H9 (cell line): ENCODE measurements around the gene ZSCAN5A. TPM values are rescaled to one million over a fixed set of nuclear protein-coding genes. Genes with fewer than 3 reads are reported as not detected.

Source experiments
- DNase-seq: peaks from one replicate; pipeline ENCODE4 v3.0.0-alpha.2; 2017
- H2AFZ ChIP-seq: one replicate; pipeline ENCODE4 v1.6.1; 2013; ENCODE audit warnings: mild to moderate bottlenecking, low read length, control low read depth, moderate library complexity
- H2AK5ac ChIP-seq: 2 replicates; pipeline ENCODE4 v1.6.1; 2013; ENCODE audit warnings: low read length, control low read depth, mixed read lengths; ENCODE audit not compliant: insufficient read length
- H2BK120ac ChIP-seq: one replicate; pipeline ENCODE4 v1.6.1; 2013; ENCODE audit warnings: low read depth, mild to moderate bottlenecking, low read length, control low read depth, inconsistent platforms; ENCODE audit not compliant: poor library complexity, severe bottlenecking
- H2BK12ac ChIP-seq: 2 replicates; pipeline ENCODE4 v1.6.1; 2013; ENCODE audit warnings: low read length, control low read depth, mixed read lengths, low read depth; ENCODE audit not compliant: insufficient read length
- H2BK15ac ChIP-seq: 2 replicates; pipeline ENCODE4 v1.6.1; 2013; ENCODE audit warnings: low read depth, low read length, control low read depth
- H2BK20ac ChIP-seq: one replicate; pipeline ENCODE4 v1.6.1; 2013; ENCODE audit warnings: low read depth, mild to moderate bottlenecking, low read length, control low read depth, inconsistent platforms; ENCODE audit not compliant: poor library complexity, severe bottlenecking
- H2BK5ac ChIP-seq: 2 replicates; pipeline ENCODE4 v1.6.1; 2013; ENCODE audit warnings: low read length, control low read depth, mixed read lengths; ENCODE audit not compliant: insufficient read length
- H3K14ac ChIP-seq: 2 replicates; pipeline ENCODE4 v1.6.1; 2013; ENCODE audit warnings: low read length, control low read depth; ENCODE audit not compliant: insufficient read depth
- H3K18ac ChIP-seq: 2 replicates; pipeline ENCODE4 v1.6.1; 2013; ENCODE audit warnings: low read depth, mild to moderate bottlenecking, mixed read lengths, low read length, control low read depth; ENCODE audit not compliant: insufficient read length
- H3K23ac ChIP-seq: 2 replicates; pipeline ENCODE4 v1.6.1; 2013; ENCODE audit warnings: low read length, control low read depth, mixed read lengths, low read depth; ENCODE audit not compliant: insufficient read length
- H3K23me2 ChIP-seq: 2 replicates; pipeline ENCODE4 v1.6.1; 2013; ENCODE audit warnings: low read depth, mild to moderate bottlenecking, mixed read lengths, low read length, control low read depth; ENCODE audit not compliant: insufficient read length, poor library complexity, severe bottlenecking
- H3K27ac ChIP-seq: 2 replicates; pipeline ENCODE4 v1.5.1; 2013; ENCODE audit warnings: low read length, control low read depth, mixed read lengths, low read depth; ENCODE audit not compliant: insufficient read length
- H3K27me3 ChIP-seq: 2 replicates; pipeline ENCODE4 v1.6.1; 2013; ENCODE audit warnings: low read length, control low read depth, inconsistent platforms; ENCODE audit not compliant: insufficient read depth
- H3K4ac ChIP-seq: 2 replicates; pipeline ENCODE4 v1.6.1; 2013; ENCODE audit warnings: low read depth, mild to moderate bottlenecking, control low read depth, inconsistent platforms, low read length, moderate library complexity
- H3K4me1 ChIP-seq: 2 replicates; pipeline ENCODE4 v1.6.1; 2013; ENCODE audit warnings: low read length, control low read depth, inconsistent platforms; ENCODE audit not compliant: insufficient read depth
- H3K4me2 ChIP-seq: 2 replicates; pipeline ENCODE4 v1.6.1; 2013; ENCODE audit warnings: low read length, control low read depth, mixed read lengths; ENCODE audit not compliant: insufficient read length, insufficient read depth
- H3K56ac ChIP-seq: 2 replicates; pipeline ENCODE4 v1.6.1; 2013; ENCODE audit warnings: low read depth, mild to moderate bottlenecking, mixed read lengths, low read length, control low read depth; ENCODE audit not compliant: insufficient read length
- H3K79me1 ChIP-seq: 2 replicates; pipeline ENCODE4 v1.6.1; 2013; ENCODE audit warnings: low read depth, mild to moderate bottlenecking, moderate library complexity, low read length, control low read depth, inconsistent platforms; ENCODE audit not compliant: insufficient read depth, poor library complexity, severe bottlenecking
- H3K79me2 ChIP-seq: 2 replicates; pipeline ENCODE4 v1.6.1; 2013; ENCODE audit warnings: low read length, control low read depth, inconsistent platforms; ENCODE audit not compliant: insufficient read depth
- H3K9ac ChIP-seq: 2 replicates; pipeline ENCODE4 v1.6.1; 2013; ENCODE audit warnings: low read length, control low read depth, mixed read lengths; ENCODE audit not compliant: insufficient read length; ENCODE audit errors: extremely low read depth
- H3K9me3 ChIP-seq: one replicate; pipeline ENCODE4 v1.6.1; 2013; ENCODE audit warnings: low read depth, low read length, inconsistent platforms; ENCODE audit not compliant: control insufficient read depth
- H3T11ph ChIP-seq: one replicate; pipeline ENCODE4 v1.6.1; 2013; ENCODE audit warnings: mild to moderate bottlenecking, low read length, control low read depth, inconsistent platforms
- H4K20me1 ChIP-seq: one replicate; pipeline ENCODE4 v1.6.1; 2013; ENCODE audit not compliant: control insufficient read depth, insufficient read length, insufficient read depth
- H4K5ac ChIP-seq: 2 replicates; pipeline ENCODE4 v1.6.1; 2013; ENCODE audit warnings: low read depth, mild to moderate bottlenecking, mixed read lengths, low read length, control low read depth; ENCODE audit not compliant: insufficient read length
- H4K8ac ChIP-seq: replicated peaks from 2 replicates; pipeline ENCODE4 v1.6.1; 2013; ENCODE audit warnings: low read length, control low read depth, mixed read lengths, low read depth; ENCODE audit not compliant: insufficient read length
- H4K91ac ChIP-seq: 2 replicates; pipeline ENCODE4 v1.6.1; 2013; ENCODE audit warnings: low read depth, mild to moderate bottlenecking, moderate library complexity, mixed read lengths, low read length, control low read depth; ENCODE audit not compliant: insufficient read length
- H3K27ac Mint-ChIP-seq, 3 experiments: 2 replicates in 2 of 3; 3 replicates in 1 of 3; pipeline ENCODE4 v1.8.0; 2020 to 2021; ENCODE audit warnings: mixed read lengths in 3 of 3, mild to moderate bottlenecking in 1 of 3, moderate library complexity in 1 of 3
- H3K27me3 Mint-ChIP-seq: 2 replicates; pipeline ENCODE4 v1.8.0; 2021; ENCODE audit warnings: low read depth, mild to moderate bottlenecking, moderate library complexity, mixed read lengths
- H3K36me3 Mint-ChIP-seq, 3 experiments: 2 replicates in 2 of 3; 3 replicates in 1 of 3; pipeline ENCODE4 v1.8.0; 2020 to 2021; ENCODE audit warnings: low read depth in 3 of 3, mixed read lengths in 3 of 3; ENCODE audit not compliant: insufficient read depth in 1 of 3
- H3K4me1 Mint-ChIP-seq, 2 experiments: 2 replicates each; pipeline ENCODE4 v1.8.0; 2020; ENCODE audit warnings: mixed read lengths in 2 of 2
- H3K4me3 Mint-ChIP-seq, 2 experiments: 2 replicates in 1 of 2; 3 replicates in 1 of 2; pipeline ENCODE4 v1.8.0; 2020 to 2021; ENCODE audit warnings: mild to moderate bottlenecking in 2 of 2, mixed read lengths in 2 of 2, moderate library complexity in 1 of 2
- H3K9me3 Mint-ChIP-seq, 2 experiments: 2 replicates in 1 of 2; 3 replicates in 1 of 2; pipeline ENCODE4 v1.8.0; 2020; ENCODE audit warnings: mild to moderate bottlenecking in 2 of 2, mixed read lengths in 2 of 2, moderate library complexity in 1 of 2
- WGBS: extraction: QIAGEN DNeasy Blood & Tissue Kit; methylation state at CpG from one replicate; pipeline ENCODE4 v1.1.7; 2013; ENCODE audit warnings: missing lambda C conversion rate, low lambda C conversion rate, mixed read lengths; ENCODE audit not compliant: insufficient read length; ENCODE audit errors: extremely low coverage; 5-methylcytosine and 5-hydroxymethylcytosine counted together
- total RNA-seq: library from RNA; stranded (reverse); gene quantifications from 2 replicates; pipeline ENCODE4 v1.2.1, GENCODE V29; 2021
- TF ChIP-seq, protein P1 (sequence below): fragments of 200-600 bp; sonication (generic); conservative IDR thresholded peaks from 3 replicates; pipeline ENCODE4 v1.8.0; 2021; ENCODE audit warnings: antibody characterized with exemption, mild to moderate bottlenecking

The ZSCAN5A gene
- total RNA-seq, 1 experiment from 2014 or later: 12.5 TPM

DNA sequence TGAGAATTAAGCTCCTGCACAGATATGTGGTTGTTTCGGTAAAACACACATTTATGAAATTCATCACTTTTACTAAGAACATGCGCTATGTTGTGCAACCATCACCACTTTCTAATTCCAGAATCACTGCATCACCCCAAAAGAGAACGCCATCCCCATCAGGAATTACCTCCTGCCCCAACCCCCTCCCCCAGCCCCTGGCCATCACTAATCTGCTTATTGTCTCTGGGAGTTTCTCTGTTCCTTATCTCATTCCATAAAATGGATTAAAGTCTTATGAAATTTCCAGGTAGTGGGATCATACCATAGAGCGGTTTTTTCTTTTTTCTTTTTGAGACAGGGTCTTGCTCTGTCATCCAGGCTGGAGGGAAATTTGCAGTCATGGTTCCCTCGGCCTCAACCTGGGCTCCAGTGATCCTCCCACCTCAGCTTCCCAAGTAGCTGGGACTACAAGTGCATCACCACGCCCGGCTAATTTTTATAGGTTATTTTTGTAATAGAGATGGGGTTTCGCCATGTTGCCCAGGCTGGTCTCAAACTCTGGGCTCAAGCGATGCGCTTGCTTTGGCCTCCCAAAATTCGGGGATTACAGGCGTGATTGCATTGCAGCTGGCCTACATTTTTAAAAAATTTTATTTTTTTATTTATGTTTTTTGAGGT, 120.5 kb downstream of the ZSCAN5A start:
- H2AK5ac ChIP-seq: no peak overlapping the region
- H4K8ac ChIP-seq: no peak overlapping the region
- no peak overlapping the region for H2BK15ac ChIP-seq
- H3K27me3 Mint-ChIP-seq: peaks cover 12% of the 10 kb centered on the region
- no peak overlapping the region for H2BK5ac ChIP-seq
- no peaks in the 10 kb centered on the region for H3K79me1 ChIP-seq
- DNase-seq: no peak
- H3K4ac ChIP-seq: no peak overlapping the region
- H3K9me3 Mint-ChIP-seq: peaks cover 0 to 51% of the 10 kb centered on the region in 2 experiments; a peak in 2 of 5 replicates
- no peak overlapping the region for H3K4me2 ChIP-seq
- H3K14ac ChIP-seq: no peak overlapping the region
- H3K56ac ChIP-seq: no peak overlapping the region
- H2BK12ac ChIP-seq: no peak overlapping the region
- no peak overlapping the region for H2BK120ac ChIP-seq
- no peak overlapping the region for H3K9ac ChIP-seq
- H3K79me2 ChIP-seq: no peaks in the 10 kb centered on the region
- H3K4me1 Mint-ChIP-seq: no peaks in the 10 kb centered on the region
- no peak overlapping the region for H3K18ac ChIP-seq
- H4K20me1 ChIP-seq: no peaks in the 10 kb centered on the region
- no peak overlapping the region for H3K23ac ChIP-seq
- no peak overlapping the region for H3T11ph ChIP-seq
- WGBS: no CpG with 5 or more reads among the region's 12 CpGs
- H3K9me3 ChIP-seq: no peaks in the 10 kb centered on the region
- no peak overlapping the region for H3K4me3 Mint-ChIP-seq
- H4K91ac ChIP-seq: no peak overlapping the region
- no peak overlapping the region for H2AFZ ChIP-seq
- no peak overlapping the region for H2BK20ac ChIP-seq
- H3K36me3 Mint-ChIP-seq: no peaks in the 10 kb centered on the region
- no peak overlapping the region for H3K27ac ChIP-seq
- H3K27ac Mint-ChIP-seq: no peak overlapping the region
- TF ChIP-seq, protein P1, sequence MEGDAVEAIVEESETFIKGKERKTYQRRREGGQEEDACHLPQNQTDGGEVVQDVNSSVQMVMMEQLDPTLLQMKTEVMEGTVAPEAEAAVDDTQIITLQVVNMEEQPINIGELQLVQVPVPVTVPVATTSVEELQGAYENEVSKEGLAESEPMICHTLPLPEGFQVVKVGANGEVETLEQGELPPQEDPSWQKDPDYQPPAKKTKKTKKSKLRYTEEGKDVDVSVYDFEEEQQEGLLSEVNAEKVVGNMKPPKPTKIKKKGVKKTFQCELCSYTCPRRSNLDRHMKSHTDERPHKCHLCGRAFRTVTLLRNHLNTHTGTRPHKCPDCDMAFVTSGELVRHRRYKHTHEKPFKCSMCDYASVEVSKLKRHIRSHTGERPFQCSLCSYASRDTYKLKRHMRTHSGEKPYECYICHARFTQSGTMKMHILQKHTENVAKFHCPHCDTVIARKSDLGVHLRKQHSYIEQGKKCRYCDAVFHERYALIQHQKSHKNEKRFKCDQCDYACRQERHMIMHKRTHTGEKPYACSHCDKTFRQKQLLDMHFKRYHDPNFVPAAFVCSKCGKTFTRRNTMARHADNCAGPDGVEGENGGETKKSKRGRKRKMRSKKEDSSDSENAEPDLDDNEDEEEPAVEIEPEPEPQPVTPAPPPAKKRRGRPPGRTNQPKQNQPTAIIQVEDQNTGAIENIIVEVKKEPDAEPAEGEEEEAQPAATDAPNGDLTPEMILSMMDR: no peak
- no peaks in the 10 kb centered on the region for H3K4me1 ChIP-seq
- no peaks in the 10 kb centered on the region for H3K27me3 ChIP-seq
- no peaks in the 10 kb centered on the region for H3K23me2 ChIP-seq
- H4K5ac ChIP-seq: no peak overlapping the region
